Keratinocyte (primary cell): ENCODE measurements around the gene TRIM69. TPM values are rescaled to one million over a fixed set of nuclear protein-coding genes. Genes with fewer than 3 reads are reported as not detected.

ENCODE experiments used
- DNase-seq: peaks from one replicate; pipeline ENCODE4 v3.0.0-alpha.2; 2011; ENCODE audit warnings: low read depth, missing footprints, low spot score
- FAIRE-seq: peaks from 2 replicates; lab custom pipeline; 2011; peaks lifted over from hg19 to GRCh38; lab: Jason Lieb, UNC
- H2AFZ ChIP-seq: 2 replicates; pipeline ENCODE4 v1.6.0; 2012; ENCODE audit warnings: low read length, control low read depth, inconsistent platforms; ENCODE audit not compliant: control insufficient read depth
- H3K27ac ChIP-seq: 2 replicates; pipeline ENCODE4 v1.5.1; 2011; ENCODE audit warnings: low read length; ENCODE audit not compliant: control insufficient read depth, insufficient read depth
- H3K27me3 ChIP-seq: 3 replicates; pipeline ENCODE4 v1.6.0; 2011; ENCODE audit warnings: low read length; ENCODE audit not compliant: control insufficient read depth, insufficient read depth; ENCODE audit errors: extremely low read depth
- H3K36me3 ChIP-seq, 2 experiments: 2 replicates in 1 of 2; 3 replicates in 1 of 2; pipeline ENCODE4 v1.5.1; 2011; ENCODE audit warnings: low read length in 2 of 2, mild to moderate bottlenecking in 1 of 2; ENCODE audit not compliant: control insufficient read depth in 2 of 2, insufficient read depth in 2 of 2; ENCODE audit errors: extremely low read depth in 1 of 2
- H3K4me1 ChIP-seq: 3 replicates; pipeline ENCODE4 v1.5.1; 2011; ENCODE audit warnings: low read length; ENCODE audit not compliant: control insufficient read depth, insufficient read depth; ENCODE audit errors: extremely low read depth
- H3K4me2 ChIP-seq: 3 replicates; pipeline ENCODE4 v1.6.0; 2011; ENCODE audit warnings: low read depth, low read length; ENCODE audit not compliant: control insufficient read depth, insufficient read depth; ENCODE audit errors: extremely low read depth
- H3K4me3 ChIP-seq, 3 experiments: fragments of 200-600 bp in 1 of 3; sonication (generic) in 1 of 3; 2 replicates in 2 of 3; 3 replicates in 1 of 3; pipeline ENCODE4 v1.5.1; 2011 to 2016; ENCODE audit warnings: low read length in 3 of 3, mild to moderate bottlenecking in 3 of 3, control low read depth in 2 of 3, inconsistent platforms in 1 of 3, low read depth in 1 of 3, mixed read lengths in 1 of 3, mixed run types in 1 of 3, moderate library complexity in 1 of 3; ENCODE audit not compliant: control insufficient read depth in 2 of 3, insufficient read depth in 2 of 3; ENCODE audit errors: extremely low read depth in 1 of 3
- H3K79me2 ChIP-seq: 2 replicates; pipeline ENCODE4 v1.6.0; 2012; ENCODE audit warnings: low read length; ENCODE audit not compliant: control insufficient read depth, insufficient read depth
- H3K9ac ChIP-seq: 3 replicates; pipeline ENCODE4 v1.6.0; 2011; ENCODE audit warnings: low read length; ENCODE audit not compliant: control insufficient read depth, insufficient read depth; ENCODE audit errors: extremely low read depth
- H3K9me1 ChIP-seq: 3 replicates; pipeline ENCODE4 v1.6.0; 2011; ENCODE audit warnings: low read length; ENCODE audit not compliant: control insufficient read depth, insufficient read depth; ENCODE audit errors: extremely low read depth
- H3K9me3 ChIP-seq: 2 replicates; pipeline ENCODE4 v1.5.1; 2012; ENCODE audit warnings: low read depth, low read length; ENCODE audit not compliant: control insufficient read depth
- H4K20me1 ChIP-seq: 3 replicates; pipeline ENCODE4 v1.6.0; 2011; ENCODE audit warnings: low read length; ENCODE audit not compliant: control insufficient read depth, insufficient read depth; ENCODE audit errors: extremely low read depth
- CTCF ChIP-seq, 3 experiments: IDR thresholded peaks in 1 of 3; conservative IDR thresholded peaks in 1 of 3; optimal IDR thresholded peaks in 1 of 3; 2 replicates in 2 of 3; 3 replicates in 1 of 3; pipeline versions ENCODE3 to v1.5.1; 2011; ENCODE audit warnings: low read length in 3 of 3, mild to moderate bottlenecking in 3 of 3, moderate library complexity in 2 of 3, control low read depth in 1 of 3, inconsistent platforms in 1 of 3; ENCODE audit not compliant: insufficient read depth in 2 of 3; ENCODE audit errors: extremely low read depth in 1 of 3
- EZH2 ChIP-seq: IDR thresholded peaks from one replicate; pipeline ENCODE4 v1.6.1; 2012; ENCODE audit warnings: inconsistent platforms, mild to moderate bottlenecking, low read length, moderate library complexity
- dilution Hi-C: fragments of 300-500 bp; cut with MboI; formaldehyde crosslinking; loops from one replicate; pipeline ENCODE4 v1.7.0; 2020; ENCODE audit warnings: low sequenced_read_pairs; ENCODE audit not compliant: extremely low pct_ligation_motif_present
- polyA plus RNA-seq, 5 experiments: library from polyadenylated mRNA; depleted of rRNA in 3 of 5; stranded (reverse) in 3 of 5; stranded (forward) in 1 of 5; unstranded in 1 of 5; fragments of >200 nt; gene quantifications; 1 replicate in 1 of 5; 2 replicates in 3 of 5; 3 replicates in 1 of 5; pipeline versions ENCODE4 v1.2.1 to v1.2.3, GENCODE V29; 2011 to 2012; ENCODE audit warnings: missing spikeins in 2 of 5, low read depth in 1 of 5, low replicate concordance in 1 of 5

TRIM69 gene
- polyA plus RNA-seq, 1 donor (not counting 4 experiments of a cell fraction or from before 2014, with no cell fraction given): 11.0 TPM

- Histone ChIP-seq H2AFZ (no peak overlapping the region), H3K9ac (no peak overlapping the region), H3K36me3 (peaks cover 26 to 29% of the 10 kb centered on the region in 2 experiments), H3K27ac (no peak overlapping the region), H3K4me3 (no peak overlapping the region), H3K4me1 (peaks cover 9% of the 10 kb centered on the region), H3K9me3 (no peaks in the 10 kb centered on the region), H4K20me1 (peaks cover 6% of the 10 kb centered on the region), H3K79me2 (peaks cover 47% of the 10 kb centered on the region), H3K9me1 (no peaks in the 10 kb centered on the region), H3K27me3 (no peaks in the 10 kb centered on the region), H3K4me2 (no peak overlapping the region)
- dilution Hi-C loops: no loop called here
- TF ChIP-seq EZH2 (no peak), CTCF (optimal IDR thresholded peaks at IDR 0.05 in 1 of 3, IDR thresholded peaks at IDR 0.05 in 1 of 3, conservative IDR thresholded peaks at IDR 0.05 in 1 of 3; ENCODE audit: extremely low read depth in 1 of 3, insufficient read depth in 2 of 3, low read length in 3 of 3) (no peak)
- no peak for DNase-seq
- no peak for FAIRE-seq
Observed at GRCh38 chr15:44715797-44716334, 20.5 kb upstream of the TRIM69 start.

GRCh38 chr15:44716983-44717602 is 19.2 kb upstream of the TRIM69 start:
- Histone ChIP-seq H3K9me1 (no peaks in the 10 kb centered on the region), H3K27me3 (no peaks in the 10 kb centered on the region), H3K4me3 (no peak overlapping the region), H3K4me1 (peaks cover 9% of the 10 kb centered on the region), H3K9me3 (no peaks in the 10 kb centered on the region), H3K4me2 (no peak overlapping the region), H3K79me2 (peaks cover 39% of the 10 kb centered on the region), H4K20me1 (peaks cover 6% of the 10 kb centered on the region), H3K36me3 (peaks cover 26 to 29% of the 10 kb centered on the region in 2 experiments), H3K27ac (no peak overlapping the region), H2AFZ (no peak overlapping the region), H3K9ac (no peak overlapping the region)
- TF ChIP-seq EZH2 (no peak), CTCF (optimal IDR thresholded peaks at IDR 0.05 in 1 of 3, IDR thresholded peaks at IDR 0.05 in 1 of 3, conservative IDR thresholded peaks at IDR 0.05 in 1 of 3; ENCODE audit: extremely low read depth in 1 of 3, insufficient read depth in 2 of 3, low read length in 3 of 3) (no peak)
- FAIRE-seq (no peak), DNase-seq (no peak)
- dilution Hi-C loops: no loop called here
